Measurements from ENCODE around the gene TEX44. TPM values are rescaled to one million over a fixed set of nuclear protein-coding genes. Genes with fewer than 3 reads are reported as not detected.
"Not testable (repeated sequence)": the region's sequence is repeated elsewhere in the genome, so short reads cannot be mapped to it uniquely, and the experiment has no call there.

Gene TEX44
- total RNA-seq, 1 donor from 2014 or later, result not detected

DNA sequence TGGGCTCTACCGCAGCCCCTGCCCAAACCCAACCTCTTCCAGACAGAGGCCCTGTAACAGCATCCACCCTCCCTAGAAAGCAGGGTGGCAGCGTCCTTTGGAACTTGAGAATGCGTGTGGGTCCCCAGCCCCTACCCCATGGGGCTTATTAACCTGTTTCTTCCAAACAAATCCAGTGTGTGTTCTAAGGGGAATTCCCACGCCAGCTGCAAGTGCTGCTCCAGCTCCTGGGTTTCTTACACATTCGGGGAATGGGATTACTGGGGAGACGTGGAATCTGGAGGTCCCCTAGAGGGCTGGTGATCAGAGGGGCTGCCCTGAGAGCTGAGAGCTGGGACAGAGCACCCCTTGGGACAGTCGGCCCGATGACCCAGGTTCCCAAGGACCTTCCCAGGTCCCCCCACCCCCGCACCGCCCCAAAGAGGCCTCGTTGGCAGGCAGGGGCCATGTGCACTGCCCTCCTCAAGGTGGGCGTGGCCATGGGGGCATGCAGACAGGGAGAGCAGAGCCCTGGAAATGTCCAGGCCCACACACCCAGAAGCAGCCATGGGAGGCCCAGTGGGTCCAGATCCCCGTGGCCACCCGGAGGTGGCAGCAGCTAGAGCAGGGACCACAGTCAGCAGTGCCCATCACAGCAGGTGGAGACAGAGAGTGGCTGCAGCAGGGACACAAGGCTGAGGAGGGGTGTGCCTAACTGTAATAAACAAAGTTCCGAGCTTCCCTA is 18.8 kb upstream of the TEX44 start:
- no peak for DNase-seq (ENCODE audit: low read depth)
- no peak overlapping the region for H3K4me3 ChIP-seq (ENCODE audit: low read depth, low read length)
- TF ChIP-seq, protein P1, sequence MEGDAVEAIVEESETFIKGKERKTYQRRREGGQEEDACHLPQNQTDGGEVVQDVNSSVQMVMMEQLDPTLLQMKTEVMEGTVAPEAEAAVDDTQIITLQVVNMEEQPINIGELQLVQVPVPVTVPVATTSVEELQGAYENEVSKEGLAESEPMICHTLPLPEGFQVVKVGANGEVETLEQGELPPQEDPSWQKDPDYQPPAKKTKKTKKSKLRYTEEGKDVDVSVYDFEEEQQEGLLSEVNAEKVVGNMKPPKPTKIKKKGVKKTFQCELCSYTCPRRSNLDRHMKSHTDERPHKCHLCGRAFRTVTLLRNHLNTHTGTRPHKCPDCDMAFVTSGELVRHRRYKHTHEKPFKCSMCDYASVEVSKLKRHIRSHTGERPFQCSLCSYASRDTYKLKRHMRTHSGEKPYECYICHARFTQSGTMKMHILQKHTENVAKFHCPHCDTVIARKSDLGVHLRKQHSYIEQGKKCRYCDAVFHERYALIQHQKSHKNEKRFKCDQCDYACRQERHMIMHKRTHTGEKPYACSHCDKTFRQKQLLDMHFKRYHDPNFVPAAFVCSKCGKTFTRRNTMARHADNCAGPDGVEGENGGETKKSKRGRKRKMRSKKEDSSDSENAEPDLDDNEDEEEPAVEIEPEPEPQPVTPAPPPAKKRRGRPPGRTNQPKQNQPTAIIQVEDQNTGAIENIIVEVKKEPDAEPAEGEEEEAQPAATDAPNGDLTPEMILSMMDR (conservative IDR thresholded peaks at IDR 0.05; ENCODE audit: low read depth, low read length), result no peak

DNA sequence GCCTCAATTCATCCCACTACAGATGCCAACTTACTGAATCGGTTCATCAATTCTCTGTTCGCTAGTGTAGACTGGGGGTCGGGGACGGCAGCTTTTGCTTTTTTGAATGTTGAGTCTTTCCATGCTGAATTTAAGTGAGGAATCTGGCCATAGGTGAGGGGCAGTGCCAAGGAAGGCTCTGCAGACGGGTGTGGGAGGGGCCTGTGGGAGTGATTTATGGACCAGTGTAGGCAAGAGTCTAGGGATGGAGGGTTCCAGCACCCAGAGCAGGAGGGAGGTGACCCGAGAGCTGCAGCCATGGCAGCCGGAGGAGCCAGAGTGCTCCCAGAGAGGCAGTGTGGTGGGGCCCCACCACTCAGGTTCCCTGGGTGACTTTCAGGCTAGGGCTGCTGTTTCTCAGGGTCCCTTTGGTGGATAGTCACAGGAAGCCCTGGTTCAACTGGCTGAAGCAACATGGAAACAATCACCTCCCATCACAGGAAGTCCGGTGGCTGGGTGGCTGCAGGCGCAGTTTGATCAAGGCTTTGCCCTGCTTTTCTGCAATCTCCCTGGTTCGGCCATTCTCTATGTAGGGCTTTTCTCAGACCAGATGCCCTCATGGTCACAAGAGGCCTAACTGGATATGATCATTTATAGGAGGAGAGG is 16.9 kb upstream of the TEX44 start:
- TF ChIP-seq, protein P1 (conservative IDR thresholded peaks at IDR 0.05; ENCODE audit: low read depth, low read length), result no peak
- no peak for DNase-seq (ENCODE audit: low read depth)
- H3K4me3 ChIP-seq (ENCODE audit: low read depth, low read length), result no peak overlapping the region

DNA sequence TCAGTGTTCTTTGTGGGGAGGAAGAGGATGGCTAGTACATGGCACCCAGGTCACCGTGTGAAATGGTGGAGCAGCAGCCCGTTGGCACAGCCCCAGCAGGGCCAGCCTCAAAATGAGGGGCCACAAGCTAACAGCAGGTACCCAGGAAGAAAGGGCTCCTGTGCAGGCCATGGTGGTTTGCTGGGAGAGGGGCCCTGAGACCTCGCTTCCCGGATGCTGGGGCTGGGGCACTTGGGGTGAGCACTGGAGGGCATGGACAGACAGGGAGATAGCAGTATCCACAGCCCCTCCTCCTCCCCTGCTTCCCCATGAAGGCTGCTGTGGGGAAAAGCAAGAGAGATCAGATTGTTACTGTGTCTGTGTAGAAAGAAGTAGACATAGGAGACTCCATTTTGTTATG is 16.2 kb upstream of the TEX44 start:
- no peak for DNase-seq (ENCODE audit: low read depth)
- TF ChIP-seq, protein P1 (conservative IDR thresholded peaks at IDR 0.05; ENCODE audit: low read depth, low read length), result no peak
- H3K4me3 ChIP-seq (ENCODE audit: low read depth, low read length), result no peak overlapping the region

DNA sequence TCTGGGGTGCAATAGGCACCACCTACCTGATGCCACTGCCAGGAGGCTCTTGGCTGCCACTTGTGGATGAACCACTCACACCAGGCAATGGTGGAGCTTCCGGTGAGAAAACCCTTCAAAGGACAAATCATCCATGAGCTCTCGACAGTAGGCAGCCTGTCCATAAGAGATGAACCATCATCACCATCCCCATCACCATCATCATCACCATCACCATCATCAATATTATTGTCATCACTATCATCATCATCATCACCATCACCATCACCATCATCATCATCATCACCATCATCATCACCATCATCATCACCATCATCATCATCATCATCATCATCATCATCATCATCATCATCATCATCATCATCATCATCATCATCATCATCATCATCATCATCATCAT is 14.0 kb upstream of the TEX44 start:
- not testable (repeated sequence) for H3K4me3 ChIP-seq (ENCODE audit: low read depth, low read length)

DNA sequence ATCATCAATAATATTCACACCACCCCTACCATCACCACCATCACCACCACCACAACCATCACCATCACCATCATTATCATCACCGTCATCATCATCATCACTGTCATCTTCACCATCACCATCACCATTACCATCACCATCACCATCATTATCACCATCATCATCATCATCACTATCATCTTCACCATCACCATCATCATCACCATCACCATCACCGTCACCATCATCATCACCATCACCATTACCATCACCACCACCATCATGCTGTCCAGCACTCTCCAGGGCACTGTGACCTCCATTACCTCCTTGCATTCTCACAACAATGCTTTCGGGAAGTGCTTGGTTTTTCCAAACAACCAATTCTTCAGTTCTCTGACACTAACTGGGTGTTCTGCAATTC is 13.1 kb upstream of the TEX44 start:
- TF ChIP-seq, protein P1 (conservative IDR thresholded peaks at IDR 0.05; ENCODE audit: low read depth, low read length), result no peak

More for the DNA sequence above, 14.0 kb upstream of the TEX44 start:
- DNase-seq (ENCODE audit: low read depth), result not testable (repeated sequence)

DNA sequence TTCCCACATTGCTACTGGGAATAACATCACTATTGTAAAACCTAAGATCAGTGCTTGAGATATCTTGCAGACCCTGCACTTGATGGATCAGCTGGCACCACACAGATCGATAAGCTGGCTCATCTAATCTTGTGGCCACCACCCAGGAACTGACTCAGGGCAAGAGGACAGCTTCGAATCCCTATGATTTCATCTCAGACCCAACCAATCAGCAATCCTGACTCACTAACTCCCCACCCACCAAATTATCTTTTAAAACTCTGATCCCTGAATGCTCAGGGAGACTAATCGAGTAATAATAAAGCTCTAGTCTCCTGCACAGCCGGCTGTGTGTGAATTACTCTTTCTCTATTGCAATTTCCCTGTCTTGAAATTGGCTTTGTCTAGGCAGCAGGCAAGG is 11.3 kb upstream of the TEX44 start:
- no peak for DNase-seq (ENCODE audit: low read depth)
- TF ChIP-seq, protein P1 (conservative IDR thresholded peaks at IDR 0.05; ENCODE audit: low read depth, low read length), result no peak
- no peak overlapping the region for H3K4me3 ChIP-seq (ENCODE audit: low read depth, low read length)

More for the DNA sequence above, 13.1 kb upstream of the TEX44 start:
- DNase-seq (ENCODE audit: low read depth), result no peak
- no peak overlapping the region for H3K4me3 ChIP-seq (ENCODE audit: low read depth, low read length)

DNA sequence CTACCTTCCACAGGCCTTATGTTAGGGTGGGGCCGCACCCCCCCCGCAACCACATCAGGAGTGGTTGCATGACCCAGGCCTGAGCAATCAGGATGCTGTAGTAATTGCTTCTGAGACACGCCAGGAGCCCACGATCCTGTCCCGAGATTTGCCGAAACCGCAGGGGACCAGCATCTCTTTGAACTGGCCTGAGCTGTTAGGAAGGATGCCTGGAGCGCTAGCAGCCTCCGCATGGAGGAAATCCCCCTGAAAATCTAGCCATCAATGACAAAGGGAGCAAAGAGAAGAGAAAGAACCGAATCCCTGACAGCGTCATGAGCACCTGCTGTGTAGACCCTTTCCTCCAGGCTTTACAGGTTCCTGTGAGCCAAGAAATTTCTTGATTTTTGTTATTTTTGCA is 8.7 kb upstream of the TEX44 start:
- H3K4me3 ChIP-seq (ENCODE audit: low read depth, low read length), result no peak overlapping the region
- TF ChIP-seq, protein P1 (conservative IDR thresholded peaks at IDR 0.05; ENCODE audit: low read depth, low read length), result no peak
- no peak for DNase-seq (ENCODE audit: low read depth)

DNA sequence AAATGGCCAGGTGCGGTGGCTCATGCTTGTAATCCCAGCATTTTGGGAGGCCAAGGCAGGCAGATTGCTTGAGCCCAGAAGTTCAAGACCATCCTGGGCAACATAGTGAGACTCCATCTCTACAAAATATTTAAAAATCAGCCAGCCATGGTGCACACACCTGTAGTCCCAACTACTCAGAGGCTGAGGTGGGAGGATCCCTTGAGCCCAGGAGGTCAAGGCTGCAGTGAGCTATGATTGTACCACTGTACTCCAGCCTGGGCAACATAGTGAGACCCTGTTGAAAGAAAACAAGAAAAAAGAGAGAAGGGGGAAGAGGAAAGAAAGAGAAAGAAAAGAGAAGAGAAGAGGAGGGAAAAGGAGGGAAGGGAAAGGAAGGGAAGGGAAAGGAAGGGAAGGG is 4.9 kb upstream of the TEX44 start:
- not testable (repeated sequence) for H3K4me3 ChIP-seq (ENCODE audit: low read depth, low read length); DNase-seq (ENCODE audit: low read depth)
